ENCODE data around the gene TAS1R3.

DNA sequence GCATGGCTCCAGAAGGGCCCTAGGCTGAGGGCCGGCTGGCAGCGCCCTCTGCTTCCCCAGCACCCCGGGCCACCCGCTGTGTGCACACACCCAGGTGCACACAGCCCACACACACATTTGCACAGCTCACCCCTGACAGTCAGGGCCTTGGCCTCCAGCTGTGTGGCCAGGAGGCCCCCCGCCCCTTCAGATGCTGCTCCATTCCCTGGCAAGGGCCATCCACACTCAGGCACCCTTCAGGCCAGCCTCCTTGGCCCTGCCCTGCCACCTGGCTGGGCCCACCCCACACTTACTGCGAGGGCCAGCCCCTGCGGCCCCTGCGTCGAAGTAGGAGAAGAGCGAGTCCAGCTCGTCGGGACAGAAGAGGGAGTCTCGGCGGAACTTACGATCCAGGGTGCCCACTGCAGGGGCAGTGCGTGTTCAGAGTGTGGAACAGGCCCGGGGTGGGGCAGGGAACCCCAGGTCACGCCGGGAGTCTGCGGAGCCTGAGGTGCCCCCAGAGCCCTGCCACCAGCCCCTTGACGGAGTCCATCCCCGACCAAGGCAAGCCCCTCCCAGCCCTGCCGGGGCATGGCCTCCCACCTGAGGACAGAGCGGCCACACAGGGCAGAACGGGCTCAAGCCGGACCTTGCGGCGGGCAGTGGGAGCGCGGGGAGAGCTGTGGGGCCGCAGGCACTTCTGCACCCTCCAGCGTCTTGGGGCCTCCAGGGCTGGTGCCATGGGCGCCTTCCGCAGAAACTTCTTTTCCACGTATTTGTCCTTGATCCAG is 35.7 kb upstream of the TAS1R3 start:
- TF ChIP-seq, protein P1, sequence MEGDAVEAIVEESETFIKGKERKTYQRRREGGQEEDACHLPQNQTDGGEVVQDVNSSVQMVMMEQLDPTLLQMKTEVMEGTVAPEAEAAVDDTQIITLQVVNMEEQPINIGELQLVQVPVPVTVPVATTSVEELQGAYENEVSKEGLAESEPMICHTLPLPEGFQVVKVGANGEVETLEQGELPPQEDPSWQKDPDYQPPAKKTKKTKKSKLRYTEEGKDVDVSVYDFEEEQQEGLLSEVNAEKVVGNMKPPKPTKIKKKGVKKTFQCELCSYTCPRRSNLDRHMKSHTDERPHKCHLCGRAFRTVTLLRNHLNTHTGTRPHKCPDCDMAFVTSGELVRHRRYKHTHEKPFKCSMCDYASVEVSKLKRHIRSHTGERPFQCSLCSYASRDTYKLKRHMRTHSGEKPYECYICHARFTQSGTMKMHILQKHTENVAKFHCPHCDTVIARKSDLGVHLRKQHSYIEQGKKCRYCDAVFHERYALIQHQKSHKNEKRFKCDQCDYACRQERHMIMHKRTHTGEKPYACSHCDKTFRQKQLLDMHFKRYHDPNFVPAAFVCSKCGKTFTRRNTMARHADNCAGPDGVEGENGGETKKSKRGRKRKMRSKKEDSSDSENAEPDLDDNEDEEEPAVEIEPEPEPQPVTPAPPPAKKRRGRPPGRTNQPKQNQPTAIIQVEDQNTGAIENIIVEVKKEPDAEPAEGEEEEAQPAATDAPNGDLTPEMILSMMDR (IDR thresholded peaks at IDR 0.05): no peak
- no peak for TF ChIP-seq POLR2A (IDR thresholded peaks at IDR 0.05)
- TF ChIP-seq EP300 (IDR thresholded peaks at IDR 0.05): no peak
